Kidney epithelial cell (primary cell): ENCODE measurements around the gene DRGX. TPM values are rescaled to one million over a fixed set of nuclear protein-coding genes. Genes with fewer than 3 reads are reported as not detected.

Source experiments
- DNase-seq: peaks from one replicate; pipeline ENCODE4 v3.0.0-alpha.2; 2010; ENCODE audit warnings: low read depth
- H3K27me3 ChIP-seq: 2 replicates; pipeline ENCODE4 v1.6.0; 2011; ENCODE audit warnings: low read length; ENCODE audit not compliant: control insufficient read depth, insufficient read depth
- H3K36me3 ChIP-seq: 2 replicates; pipeline ENCODE4 v1.5.1; 2011; ENCODE audit warnings: low read length; ENCODE audit not compliant: control insufficient read depth, insufficient read depth
- H3K4me3 ChIP-seq: 2 replicates; pipeline ENCODE4 v1.5.1; 2011; ENCODE audit warnings: low read depth, mild to moderate bottlenecking, control low read depth, low read length
- CTCF ChIP-seq: IDR thresholded peaks from 2 replicates; pipeline ENCODE4 v1.5.1; 2011; ENCODE audit warnings: mild to moderate bottlenecking, moderate library complexity, low read length, control low read depth, inconsistent platforms; ENCODE audit not compliant: insufficient read depth, poor library complexity, severe bottlenecking
- total RNA-seq: library from RNA; depleted of rRNA; stranded (reverse); fragments of >200 nt; gene quantifications from 2 replicates; pipeline ENCODE4 v1.2.3, GENCODE V29; 2015

DRGX gene
- total RNA-seq, 1 donor from 2014 or later = not detected

GRCh38 chr10:49365275-49365674 is 30.6 kb downstream of the DRGX start:
- Histone ChIP-seq H3K27me3 (no peaks in the 10 kb centered on the region), H3K4me3 (no peak overlapping the region), H3K36me3 (no peaks in the 10 kb centered on the region)
- TF ChIP-seq CTCF = no peak
- DNase-seq = no peak

- Histone ChIP-seq H3K4me3 (no peak overlapping the region), H3K27me3 (no peaks in the 10 kb centered on the region), H3K36me3 (no peaks in the 10 kb centered on the region)
- no peak for TF ChIP-seq CTCF
- DNase-seq = no peak
Measured at GRCh38 chr10:49364747-49365146, 31.1 kb downstream of the DRGX start.

GRCh38 chr10:49364051-49364450 is 31.8 kb downstream of the DRGX start:
- DNase-seq = no peak
- TF ChIP-seq CTCF = no peak
- H3K4me3 ChIP-seq = no peak overlapping the region
- H3K27me3 ChIP-seq = no peaks in the 10 kb centered on the region
- no peaks in the 10 kb centered on the region for H3K36me3 ChIP-seq

- Histone ChIP-seq H3K36me3 (no peaks in the 10 kb centered on the region), H3K4me3 (no peak overlapping the region), H3K27me3 (no peaks in the 10 kb centered on the region)
- TF ChIP-seq CTCF = no peak
- no peak for DNase-seq
Measured at GRCh38 chr10:49363309-49364031, 32.4 kb downstream of the DRGX start.

GRCh38 chr10:49362596-49363260 is 33.2 kb downstream of the DRGX start:
- H3K4me3 ChIP-seq = no peak overlapping the region
- DNase-seq = no peak
- TF ChIP-seq CTCF = no peak
- H3K27me3 ChIP-seq = no peaks in the 10 kb centered on the region
- no peaks in the 10 kb centered on the region for H3K36me3 ChIP-seq
